NK-92 (cell line): Measurements from ENCODE around the gene ATF1.

Experiments
- DNase-seq: peaks from one replicate; lab custom pipeline; 2025; ENCODE audit not compliant: unreplicated experiment; lab: John Stamatoyannopoulos, UW

Gene ATF1

GRCh38 chr12:50763639-50764285, at the start of gene ATF1:
ATF1 (plus strand) TSS chr12:50764101; CDS start chr12:50780146, 16,045 bp downstream.
- no peak for DNase-seq

DNA sequence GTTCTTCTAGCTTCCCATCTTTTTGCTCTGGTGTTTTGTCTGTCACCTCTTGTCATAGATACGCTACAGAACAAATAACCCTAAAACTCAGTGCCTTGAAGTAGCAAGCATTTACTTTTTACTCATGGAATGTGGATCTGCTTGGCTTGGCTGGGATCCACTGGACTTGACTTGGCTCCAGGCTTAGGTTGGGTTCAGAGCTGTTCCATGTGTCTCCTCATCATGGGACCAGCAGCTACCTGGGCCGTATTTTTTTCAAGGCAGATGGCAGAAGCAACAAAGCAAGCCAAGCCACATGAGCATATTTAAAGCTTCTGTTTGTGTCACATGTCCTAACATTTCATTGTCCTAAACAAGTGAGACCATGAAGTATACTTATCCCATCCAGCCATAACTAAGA, 48.7 kb upstream of the ATF1 start:
- no peak for DNase-seq

- no peak for DNase-seq
Observed at GRCh38 chr12:50718760-50719159, 45.1 kb upstream of the ATF1 start.

- no peak for DNase-seq
Observed at GRCh38 chr12:50720085-50720484, 43.8 kb upstream of the ATF1 start.

GRCh38 chr12:50720501-50720900, 43.4 kb upstream of the ATF1 start:
- DNase-seq: no peak

DNA sequence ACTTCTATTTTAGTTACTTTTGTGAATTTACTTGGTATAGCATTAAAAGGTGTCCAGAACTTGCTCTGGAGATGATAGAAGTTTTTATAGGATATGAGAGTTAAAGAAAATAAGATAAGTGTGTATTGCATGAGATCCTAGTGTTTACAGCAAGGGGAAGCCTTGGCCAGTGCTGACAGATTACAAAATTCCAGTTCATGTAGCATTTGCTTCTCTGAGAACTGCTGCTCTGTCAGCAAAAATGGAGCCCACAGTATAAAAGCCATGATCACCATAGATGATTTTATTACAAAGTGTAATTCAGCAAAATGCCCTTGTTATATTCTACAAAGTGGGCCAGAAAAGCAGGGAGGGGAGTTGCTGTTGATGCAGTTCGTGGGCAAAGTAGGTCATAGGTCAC, 40.0 kb upstream of the ATF1 start:
- DNase-seq: no peak

DNA sequence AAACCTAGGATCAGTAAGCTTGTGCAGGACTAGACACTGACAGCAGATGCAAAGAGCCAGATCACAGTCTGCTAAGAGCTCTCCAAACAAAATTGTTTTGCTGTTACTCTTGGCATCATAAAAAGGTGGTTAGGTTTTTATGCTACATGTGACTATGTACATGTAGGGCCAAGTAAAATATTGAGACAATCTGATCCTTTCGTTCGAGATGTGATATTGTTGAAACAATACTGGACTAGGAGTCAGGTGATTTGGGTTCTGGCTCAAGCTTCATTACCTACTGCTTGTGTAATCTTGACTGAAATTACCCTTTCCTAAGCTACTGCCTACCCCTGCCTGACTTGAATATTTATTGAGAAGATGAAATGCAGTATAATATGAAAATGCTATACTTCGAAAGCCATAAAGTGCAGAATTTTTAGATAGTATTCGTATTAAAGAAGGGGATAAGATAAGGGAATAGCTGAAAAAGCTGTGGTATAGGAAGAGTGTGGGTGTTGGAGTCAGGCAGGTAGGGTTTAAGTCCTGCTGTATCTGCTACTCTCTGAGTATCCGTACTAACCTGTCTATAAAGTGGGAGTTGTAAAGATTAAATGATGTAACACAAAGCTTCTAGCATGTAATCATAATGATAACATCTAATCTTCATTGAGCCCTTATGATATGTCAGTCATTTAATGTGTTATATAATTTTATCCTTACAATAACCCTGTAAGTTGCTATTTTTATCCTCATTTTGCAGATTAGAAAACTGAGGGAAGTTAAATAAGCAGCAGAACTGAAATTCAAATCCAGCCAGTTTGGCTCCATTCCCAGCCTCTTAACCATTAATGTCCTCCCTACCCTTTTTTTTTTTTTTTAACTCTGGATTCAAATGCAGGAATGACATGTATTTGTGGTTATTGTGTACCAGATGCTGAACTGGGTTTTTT, 38.6 kb upstream of the ATF1 start:
- no peak for DNase-seq

- DNase-seq: no peak
Observed at GRCh38 chr12:50727466-50727865, 36.4 kb upstream of the ATF1 start.

DNA sequence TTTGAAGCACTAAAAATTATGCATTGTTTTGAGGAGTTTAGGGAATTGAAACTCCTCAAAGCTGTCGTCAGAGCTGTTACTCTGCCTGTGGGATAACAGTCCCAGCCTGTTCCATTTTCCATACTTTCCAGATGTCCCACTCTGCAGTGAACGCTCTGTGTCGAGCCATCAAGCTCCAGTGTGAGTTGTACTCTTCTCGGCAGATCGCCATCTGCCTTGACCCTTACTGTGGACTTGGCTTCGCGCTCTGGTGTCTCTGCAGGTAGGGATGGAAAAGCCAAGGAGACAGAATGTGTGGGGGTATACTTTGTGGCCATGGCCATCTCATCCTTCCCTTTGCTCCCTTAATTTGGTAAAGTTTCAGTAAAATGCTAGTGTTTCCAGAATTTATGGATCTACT, 35.5 kb upstream of the ATF1 start:
- no peak for DNase-seq

DNA sequence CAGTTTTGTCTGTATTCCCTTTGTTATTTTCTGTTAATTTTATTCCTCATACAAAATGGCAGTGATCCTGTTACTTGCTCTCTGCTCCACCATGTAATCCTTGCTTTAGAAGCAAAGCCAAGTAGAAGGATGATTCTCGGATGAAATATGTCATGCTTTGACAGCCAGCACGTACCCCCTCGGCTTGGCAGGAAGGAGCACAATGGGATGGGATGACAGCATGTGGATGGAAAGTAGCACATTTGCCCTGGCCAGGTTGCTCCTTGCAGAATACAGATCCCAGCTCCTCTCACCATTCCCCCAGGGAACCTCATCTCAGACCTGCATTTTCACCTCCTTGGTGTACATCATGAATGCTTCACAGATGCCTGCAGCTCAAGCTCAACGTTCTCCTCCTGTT, 35.1 kb upstream of the ATF1 start:
- no peak for DNase-seq

GRCh38 chr12:50732591-50732990, 31.3 kb upstream of the ATF1 start:
- DNase-seq: no peak

DNA sequence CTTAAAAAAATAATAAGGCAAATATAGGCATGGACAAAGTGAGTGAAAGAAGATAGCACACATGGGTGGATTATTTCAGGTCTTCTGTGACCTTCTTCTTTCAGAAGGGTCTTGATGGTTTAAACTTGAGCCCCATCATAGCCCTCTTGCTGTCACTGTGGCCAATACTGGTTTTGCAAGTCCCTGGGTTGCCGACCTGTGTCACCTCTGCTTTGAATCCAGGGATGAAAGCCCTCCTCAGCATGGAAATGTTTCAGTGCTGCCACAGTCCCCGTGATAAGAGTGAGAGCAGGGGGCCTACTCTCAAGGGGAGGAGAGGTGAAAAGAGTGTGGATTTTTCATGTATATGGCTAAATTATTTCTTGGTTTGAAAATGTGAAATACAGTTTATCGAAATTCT, 30.2 kb upstream of the ATF1 start:
- DNase-seq: no peak

DNA sequence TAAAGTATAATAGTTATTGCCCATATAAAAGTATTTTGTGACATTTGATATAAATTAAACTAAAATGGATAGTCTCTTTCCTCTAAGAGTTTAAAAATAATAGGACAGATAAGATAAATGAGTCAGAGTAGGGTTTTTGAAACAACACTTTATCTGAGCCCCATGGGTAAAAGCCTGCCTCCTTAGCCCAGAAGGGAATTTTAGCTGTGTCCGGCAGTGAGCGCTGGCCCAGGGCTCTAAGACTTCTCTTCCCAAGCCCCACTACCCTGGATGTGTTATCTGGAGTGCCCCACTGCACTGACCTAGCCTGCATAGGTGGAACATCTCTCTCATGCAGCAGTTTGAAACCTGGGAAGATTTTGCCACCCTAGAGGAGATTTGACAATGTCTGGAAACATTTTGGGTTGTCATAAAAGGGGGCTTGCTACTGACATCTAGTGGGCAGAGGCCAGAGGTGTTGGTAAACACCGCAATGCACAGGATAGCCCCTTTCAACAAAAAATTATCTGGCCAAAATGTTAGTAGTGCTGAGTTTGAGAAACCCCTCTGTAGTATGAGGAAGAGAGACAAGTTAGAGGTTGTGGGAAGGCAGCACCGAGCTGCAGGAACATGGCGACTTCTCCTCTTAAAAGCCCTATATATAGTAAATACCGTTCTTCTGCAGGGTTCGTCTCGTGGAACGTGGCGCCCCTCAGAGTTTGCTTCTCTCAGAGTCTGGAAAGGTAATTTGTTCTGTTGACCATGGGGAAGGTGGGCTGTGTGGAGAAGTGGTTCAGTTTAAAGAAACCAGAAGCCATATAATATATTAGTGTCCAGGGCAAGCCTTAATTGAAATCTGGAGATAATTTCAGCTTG, 29.3 kb upstream of the ATF1 start:
- no peak for DNase-seq

DNA sequence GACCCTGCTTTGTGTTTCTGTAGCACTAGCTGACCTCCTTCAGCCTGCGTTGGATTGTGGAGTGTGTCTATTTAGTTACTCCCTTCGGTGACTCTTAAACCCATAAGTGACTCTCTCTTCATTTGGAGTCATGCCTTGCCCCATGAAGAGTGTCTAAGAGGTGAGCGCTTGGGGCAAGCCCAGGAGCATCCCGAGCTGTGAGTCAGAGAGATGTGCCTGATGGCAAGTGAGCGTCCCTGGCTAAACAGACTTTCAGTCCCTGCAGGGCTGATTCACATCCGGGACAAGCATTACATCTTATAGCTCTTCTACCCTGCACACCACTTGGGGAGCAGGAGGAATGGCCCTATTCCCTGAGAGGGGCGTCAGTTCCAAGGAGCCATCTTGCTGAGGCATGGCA, 24.3 kb upstream of the ATF1 start:
- no peak for DNase-seq

GRCh38 chr12:50740307-50740706, 23.6 kb upstream of the ATF1 start:
- DNase-seq: no peak

DNA sequence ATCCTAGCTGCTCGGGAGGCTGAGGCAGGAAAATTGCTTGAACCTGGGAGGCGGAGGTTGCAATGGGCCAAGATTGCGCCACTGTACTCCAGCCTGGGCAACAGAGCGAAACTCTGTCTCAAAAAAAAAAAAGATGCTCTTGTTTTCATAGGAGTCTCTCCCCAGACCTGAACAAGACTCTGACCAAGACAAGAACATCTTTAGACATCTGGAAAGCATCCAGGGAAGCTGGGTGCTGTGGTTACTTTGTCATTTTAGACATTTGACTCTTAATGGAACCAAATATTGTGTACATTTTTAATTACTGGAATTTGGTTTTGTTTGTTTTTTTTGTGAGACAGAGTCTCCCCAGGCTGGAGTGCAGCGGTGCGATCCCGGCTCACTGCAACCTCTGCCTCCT, 21.1 kb upstream of the ATF1 start:
- no peak for DNase-seq

DNA sequence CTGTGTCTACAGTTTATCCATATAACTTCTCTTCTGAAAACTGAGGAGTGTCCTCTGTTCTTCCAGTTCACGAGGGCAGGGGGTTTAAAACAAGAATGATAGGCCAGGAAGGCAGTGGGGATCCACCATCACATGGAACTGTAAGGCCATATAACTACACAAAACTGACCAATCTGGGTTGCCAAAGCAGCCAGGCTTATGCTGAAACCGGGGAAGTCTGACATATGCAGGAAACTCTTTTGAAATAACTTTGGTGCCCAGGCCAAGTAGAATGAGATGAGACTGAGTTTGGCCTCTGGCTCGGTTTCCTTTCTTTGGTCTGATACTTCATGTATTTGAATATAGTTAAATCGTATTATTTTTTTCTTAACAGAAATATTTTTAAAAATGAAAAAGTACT, 18.0 kb upstream of the ATF1 start:
- DNase-seq: no peak

- no peak for DNase-seq
Observed at GRCh38 chr12:50746431-50746830, 17.5 kb upstream of the ATF1 start.

GRCh38 chr12:50747817-50748216, 16.1 kb upstream of the ATF1 start:
- no peak for DNase-seq

DNA sequence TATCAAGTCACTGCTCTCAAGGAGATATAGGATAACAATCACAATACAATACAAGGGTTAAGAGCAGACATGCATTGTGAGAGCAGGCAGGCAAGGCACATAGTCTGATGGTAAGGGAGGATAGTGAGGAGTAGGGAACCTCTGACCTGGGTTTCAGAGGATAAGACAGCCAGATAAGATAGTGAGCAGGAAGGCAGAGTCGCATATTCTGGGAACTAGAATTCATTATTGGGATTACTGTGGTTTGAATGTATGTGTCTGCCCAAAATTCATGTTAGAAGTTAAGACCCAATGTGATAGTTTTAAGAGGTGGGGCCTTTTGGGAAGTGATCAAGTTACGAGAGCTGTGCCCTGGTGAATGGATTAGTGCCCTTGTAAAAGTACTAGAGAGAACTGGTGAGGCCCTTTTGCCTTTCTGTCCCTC, 14.4 kb upstream of the ATF1 start:
- DNase-seq: no peak

- DNase-seq: no peak
Observed at GRCh38 chr12:50750366-50750765, 13.5 kb upstream of the ATF1 start.
